ENCODE results near the gene SLC25A36.

- TF ChIP-seq POLR2A (IDR thresholded peaks at IDR 0.05), result no peak
- TF ChIP-seq, protein P1, sequence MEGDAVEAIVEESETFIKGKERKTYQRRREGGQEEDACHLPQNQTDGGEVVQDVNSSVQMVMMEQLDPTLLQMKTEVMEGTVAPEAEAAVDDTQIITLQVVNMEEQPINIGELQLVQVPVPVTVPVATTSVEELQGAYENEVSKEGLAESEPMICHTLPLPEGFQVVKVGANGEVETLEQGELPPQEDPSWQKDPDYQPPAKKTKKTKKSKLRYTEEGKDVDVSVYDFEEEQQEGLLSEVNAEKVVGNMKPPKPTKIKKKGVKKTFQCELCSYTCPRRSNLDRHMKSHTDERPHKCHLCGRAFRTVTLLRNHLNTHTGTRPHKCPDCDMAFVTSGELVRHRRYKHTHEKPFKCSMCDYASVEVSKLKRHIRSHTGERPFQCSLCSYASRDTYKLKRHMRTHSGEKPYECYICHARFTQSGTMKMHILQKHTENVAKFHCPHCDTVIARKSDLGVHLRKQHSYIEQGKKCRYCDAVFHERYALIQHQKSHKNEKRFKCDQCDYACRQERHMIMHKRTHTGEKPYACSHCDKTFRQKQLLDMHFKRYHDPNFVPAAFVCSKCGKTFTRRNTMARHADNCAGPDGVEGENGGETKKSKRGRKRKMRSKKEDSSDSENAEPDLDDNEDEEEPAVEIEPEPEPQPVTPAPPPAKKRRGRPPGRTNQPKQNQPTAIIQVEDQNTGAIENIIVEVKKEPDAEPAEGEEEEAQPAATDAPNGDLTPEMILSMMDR (IDR thresholded peaks at IDR 0.05), result no peak
- no peak for TF ChIP-seq POLR2AphosphoS5 (IDR thresholded peaks at IDR 0.05)
- no peak for TF ChIP-seq EP300 (IDR thresholded peaks at IDR 0.05)
Observed at GRCh38 chr3:141019244-141019643, 77.6 kb downstream of the SLC25A36 start.
